ENCODE results near the gene FBN3.

- TF ChIP-seq GATA2 (IDR thresholded peaks at IDR 0.05; ENCODE audit: low read depth, low read length), result no peak
- no peak for TF ChIP-seq GATA3 (IDR thresholded peaks at IDR 0.05; ENCODE audit: low read depth, low read length)
Measured at GRCh38 chr19:8147582-8147978, 1.8 kb downstream of the FBN3 start.

All from SH-SY5Y (cell line).